Left forelimb (tissue), 1 donor: ENCODE measurements around the gene MPZL3.

Source experiments
- DNase-seq: peaks from one replicate; pipeline ENCODE4 v3.0.0-alpha.2; 2018; ENCODE audit warnings: low spot score

Gene MPZL3

DNA sequence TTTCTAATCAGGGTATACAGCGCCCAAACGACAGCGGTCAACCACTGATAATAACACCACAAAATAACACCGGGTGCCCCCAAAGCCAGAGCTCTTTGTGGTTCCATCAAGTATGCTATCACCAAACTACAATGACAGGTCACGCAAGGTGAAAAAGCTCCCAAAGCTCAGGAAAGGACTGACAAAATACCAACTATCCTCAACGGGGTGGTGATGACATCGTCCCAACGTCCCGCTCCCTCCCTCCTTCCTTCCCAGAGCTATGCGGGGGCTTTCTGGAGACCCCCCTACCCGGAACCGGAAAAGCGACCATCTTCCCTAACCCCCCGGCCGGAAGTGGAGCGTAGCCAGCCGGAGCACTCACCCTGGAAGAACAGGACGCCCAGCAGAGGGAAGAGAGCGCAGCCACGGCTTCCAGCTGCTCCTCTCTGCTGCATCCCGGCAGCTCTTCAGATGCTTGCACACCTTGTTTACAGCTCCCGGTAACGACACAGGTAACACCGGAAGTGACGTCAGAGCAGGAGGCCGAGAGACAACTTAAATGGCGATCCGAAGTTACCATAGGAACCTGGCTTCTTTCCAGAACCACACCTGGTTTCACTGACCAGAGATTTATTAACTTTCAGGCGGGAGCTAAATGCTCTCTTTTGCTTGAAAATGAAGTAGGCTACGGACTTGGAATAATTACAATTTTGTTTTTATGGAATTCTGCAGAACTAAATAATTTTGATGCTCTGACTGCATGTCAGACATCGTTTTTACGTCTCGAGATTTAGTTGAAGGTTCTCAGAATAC is at the start of gene MPZL3:
MPZL3 (minus strand) TSS at position 508 of the 795 bp plus-strand sequence; CDS start at position 437, 71 bp downstream.
- peak; percentile 88 for DNase-seq

GRCh38 chr11:118301600-118302195 is 49.5 kb upstream of the MPZL3 start:
- DNase-seq: no peak

GRCh38 chr11:118295815-118296454 is 43.8 kb upstream of the MPZL3 start:
- DNase-seq: no peak

DNA sequence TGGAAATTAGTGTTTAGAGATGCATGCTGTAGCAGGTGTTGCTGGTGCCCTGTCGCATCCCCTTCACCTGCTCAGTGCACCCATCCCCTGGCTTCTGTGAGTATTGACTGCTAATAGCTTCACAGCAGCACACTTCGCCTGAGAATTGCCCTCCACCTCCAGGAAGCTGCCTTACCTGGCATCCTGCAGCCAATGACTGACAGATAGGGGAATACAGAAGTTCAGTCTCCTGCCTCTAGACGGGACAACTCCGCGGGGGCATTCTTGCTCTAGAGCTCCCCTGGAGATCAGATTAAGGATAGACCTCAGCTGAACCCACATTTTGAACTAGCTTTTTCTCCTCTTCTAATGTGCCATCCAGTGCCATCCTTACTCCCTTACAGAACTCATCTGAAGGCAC is 43.0 kb upstream of the MPZL3 start:
- DNase-seq: no peak

- no peak for DNase-seq
Measured at GRCh38 chr11:118294053-118294452, 41.9 kb upstream of the MPZL3 start.

GRCh38 chr11:118291477-118292135 is 39.4 kb upstream of the MPZL3 start:
- DNase-seq: no peak

GRCh38 chr11:118290923-118291322 is 38.8 kb upstream of the MPZL3 start:
- DNase-seq: no peak

- no peak for DNase-seq
Measured at GRCh38 chr11:118289401-118289800, 37.2 kb upstream of the MPZL3 start.

GRCh38 chr11:118287006-118287405 is 34.8 kb upstream of the MPZL3 start:
- DNase-seq: no peak

DNA sequence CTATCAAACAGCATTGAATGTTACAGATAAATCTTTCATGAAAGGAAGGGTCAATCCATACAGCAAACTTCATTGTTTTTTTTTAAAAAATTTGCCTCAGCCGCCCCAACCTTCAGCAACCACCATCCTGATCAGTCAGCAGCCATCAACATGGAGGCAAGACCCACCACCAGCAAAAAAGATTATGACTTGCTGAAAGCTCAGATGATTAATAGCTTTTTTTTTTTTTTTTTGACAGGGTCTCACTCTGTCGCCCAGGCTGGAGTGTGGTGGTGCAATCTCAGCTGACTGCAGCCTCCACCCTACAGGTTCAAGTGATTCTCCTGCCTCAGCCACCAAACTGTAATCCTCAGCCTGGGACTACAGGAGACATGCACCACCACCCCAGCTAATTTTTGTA is 34.4 kb upstream of the MPZL3 start:
- DNase-seq: no peak

DNA sequence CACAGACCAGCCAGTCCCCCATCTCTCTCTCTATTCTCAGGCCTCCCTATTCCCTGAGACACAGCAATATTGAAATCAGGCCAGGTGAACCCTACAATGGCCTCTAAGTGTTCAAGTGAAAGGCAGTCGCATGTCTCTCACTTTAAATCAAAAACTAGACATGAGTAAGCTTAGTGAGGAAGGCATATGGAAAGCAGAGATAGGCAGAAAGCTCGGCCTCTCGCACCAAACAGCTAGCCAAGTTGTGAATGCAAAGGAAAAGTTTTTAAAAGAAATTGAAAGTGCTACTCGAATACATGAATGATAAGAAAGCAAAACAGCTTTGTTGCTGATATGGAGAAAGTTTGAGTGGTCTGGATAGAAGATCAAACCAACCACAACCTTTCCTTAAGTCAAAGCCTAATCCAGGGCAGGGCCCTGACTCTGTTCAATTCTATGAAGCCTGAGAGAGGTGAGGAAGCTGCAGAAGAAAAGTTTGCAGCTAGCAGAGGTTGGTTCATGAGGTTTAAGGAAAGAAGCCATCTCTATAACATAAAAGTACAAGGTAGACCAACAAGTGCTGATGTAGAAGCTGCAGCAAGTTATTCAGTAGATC is 31.7 kb upstream of the MPZL3 start:
- no peak for DNase-seq

- DNase-seq: no peak
Measured at GRCh38 chr11:118283037-118283636, 31.0 kb upstream of the MPZL3 start.

DNA sequence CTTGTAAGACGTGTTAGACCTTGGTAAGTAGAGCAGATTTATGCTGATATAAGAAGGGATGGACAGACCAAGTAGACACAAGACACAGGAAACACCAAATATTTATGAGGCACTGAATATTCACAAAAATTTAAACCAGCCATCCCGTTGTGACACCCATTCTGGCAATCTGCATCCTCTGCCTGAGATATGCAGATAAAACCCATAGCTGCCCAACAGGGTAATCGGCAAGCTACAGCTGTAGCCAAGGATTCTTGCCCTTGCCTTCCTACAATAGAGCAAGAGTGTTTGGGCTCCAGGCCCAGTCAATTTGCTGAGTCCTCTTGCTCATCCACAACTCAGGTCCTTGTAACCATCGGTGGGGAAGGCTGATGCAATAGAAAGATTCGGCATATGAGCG is 30.4 kb upstream of the MPZL3 start:
- DNase-seq: no peak

- no peak for DNase-seq
Measured at GRCh38 chr11:118281284-118281683, 29.1 kb upstream of the MPZL3 start.

DNA sequence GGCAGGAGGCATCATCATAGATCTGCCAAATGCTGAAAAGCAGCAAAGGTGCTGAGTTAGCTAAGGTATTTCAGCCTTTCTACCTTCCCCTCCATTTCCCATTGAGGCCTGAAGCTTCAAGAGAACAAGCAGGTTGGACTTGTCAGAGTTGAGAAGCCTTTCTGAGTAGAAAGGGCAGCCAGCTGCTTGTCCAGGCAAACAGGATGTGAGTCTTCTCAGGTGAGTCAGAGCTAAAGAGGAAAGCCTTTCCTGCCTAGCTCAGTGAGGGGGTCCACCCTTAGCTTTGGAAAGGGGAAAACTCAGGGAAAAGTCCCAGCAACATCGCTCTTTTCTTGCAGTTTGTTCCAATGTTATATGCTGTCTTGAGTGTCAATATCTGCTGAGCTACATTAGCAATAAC is 25.1 kb upstream of the MPZL3 start:
- DNase-seq: no peak

- no peak for DNase-seq
Measured at GRCh38 chr11:118276422-118276821, 24.3 kb upstream of the MPZL3 start.

DNA sequence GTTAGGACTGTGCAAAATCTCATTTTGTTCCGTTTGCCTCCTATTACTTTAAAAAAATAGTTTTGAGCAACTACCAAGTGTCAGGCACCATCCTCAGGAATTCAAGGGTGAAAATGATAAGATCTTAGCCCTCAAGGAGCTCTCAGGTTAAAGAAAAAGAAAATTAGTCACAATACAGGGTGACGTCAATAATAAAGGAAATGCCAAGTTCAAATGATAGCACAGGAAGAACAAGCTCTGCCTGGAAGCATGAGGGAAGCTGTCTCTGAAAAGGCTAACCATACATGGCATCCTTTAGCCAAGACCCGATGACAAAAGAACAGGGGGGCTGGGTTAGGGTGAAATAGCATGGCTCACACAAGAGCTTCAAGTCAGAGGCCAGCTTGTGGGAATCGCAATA is 23.0 kb upstream of the MPZL3 start:
- no peak for DNase-seq

DNA sequence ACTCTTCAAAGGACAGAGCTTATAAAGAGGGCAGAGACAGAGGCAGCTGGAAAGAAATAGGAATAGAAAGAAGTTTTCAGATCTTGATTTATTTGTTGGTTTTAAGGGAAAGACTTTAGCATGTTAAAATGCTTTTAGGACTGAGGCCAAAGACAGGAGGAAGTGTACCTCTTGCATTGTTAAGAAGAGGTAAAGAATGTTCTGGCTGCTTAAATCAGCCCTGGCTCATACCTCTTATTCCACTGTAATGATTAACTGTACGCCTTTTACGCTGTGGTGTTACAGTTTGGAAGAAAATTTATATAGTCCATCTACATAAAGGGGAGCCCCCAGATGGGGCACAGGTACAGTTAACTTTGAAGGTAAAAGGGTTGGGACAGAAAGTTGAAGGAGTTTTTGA is 22.0 kb upstream of the MPZL3 start:
- DNase-seq: no peak

GRCh38 chr11:118272001-118272400 is 19.8 kb upstream of the MPZL3 start:
- DNase-seq: no peak

GRCh38 chr11:118267486-118267885 is 15.3 kb upstream of the MPZL3 start:
- no peak for DNase-seq

- no peak for DNase-seq
Measured at GRCh38 chr11:118265954-118266353, 13.8 kb upstream of the MPZL3 start.
